ENCODE measurements around the gene PGAP6. TPM values are rescaled to one million over a fixed set of nuclear protein-coding genes. Genes with fewer than 3 reads are reported as not detected.

Gene PGAP6
- total RNA-seq, 2 donors from 2014 or later = 104 to 115 TPM

DNA sequence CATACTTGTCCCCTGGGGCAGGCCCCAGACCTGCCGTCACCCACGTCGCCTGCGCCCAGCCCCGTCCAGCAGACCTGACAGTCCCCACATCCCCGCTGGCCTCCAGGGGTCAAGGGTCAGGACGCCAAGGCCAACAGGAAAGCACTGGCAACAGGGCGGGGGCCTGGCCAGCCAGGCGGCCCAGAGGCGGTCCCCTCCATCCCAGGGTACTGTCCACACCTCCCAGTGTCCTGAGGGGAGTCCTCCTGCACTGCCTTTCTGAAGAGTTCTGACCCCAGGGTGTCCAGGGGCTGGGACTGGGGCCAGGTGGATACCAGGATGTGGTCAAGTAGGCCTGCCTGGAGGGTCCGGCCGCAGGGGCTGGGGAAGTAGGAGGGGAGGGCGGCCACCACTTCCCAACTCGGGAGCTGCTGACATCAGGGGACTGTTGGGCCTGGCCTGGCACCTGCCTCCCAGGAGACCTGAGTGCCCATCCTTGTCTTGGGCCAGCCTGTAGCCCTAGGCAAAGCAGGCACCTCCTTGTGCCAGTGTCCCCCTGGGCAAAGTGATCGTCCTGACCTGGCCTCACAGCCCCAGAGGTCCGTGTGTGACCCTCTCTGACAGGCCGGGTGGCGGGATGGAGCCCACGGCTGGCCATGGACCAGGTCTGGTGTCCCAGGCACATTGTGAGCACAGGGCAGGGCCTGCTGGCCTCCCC lies 22.6 kb downstream of the PGAP6 start:
- H3K9ac ChIP-seq (ENCODE audit: extremely low read depth, low read length, poor library complexity, severe bottlenecking) = no peak overlapping the region
- H3K27ac ChIP-seq (ENCODE audit: low read depth, low read length) = no peak overlapping the region
- 90 to 95% methylated on average over 6 to 19 of the region's 19 CpGs for WGBS, 2 experiments (ENCODE audit: insufficient coverage in 1 of 2, insufficient read length in 1 of 2)
- Mint-ChIP-seq H3K36me3 (ENCODE audit: low read depth) (no peaks in the 10 kb centered on the region), H3K27ac (no peak overlapping the region), H3K4me1 (no peaks in the 10 kb centered on the region), H3K27me3 (ENCODE audit: insufficient read depth) (no peaks in the 10 kb centered on the region), H3K4me3 (no peak overlapping the region), H3K9me3 (no peaks in the 10 kb centered on the region)
- no peaks in the 10 kb centered on the region for H3K36me3 ChIP-seq (ENCODE audit: control insufficient read depth, insufficient read depth, low read length)
- no peaks in the 10 kb centered on the region for H3K9me3 ChIP-seq (ENCODE audit: control insufficient read depth, low read length)
- TF ChIP-seq, protein P1, sequence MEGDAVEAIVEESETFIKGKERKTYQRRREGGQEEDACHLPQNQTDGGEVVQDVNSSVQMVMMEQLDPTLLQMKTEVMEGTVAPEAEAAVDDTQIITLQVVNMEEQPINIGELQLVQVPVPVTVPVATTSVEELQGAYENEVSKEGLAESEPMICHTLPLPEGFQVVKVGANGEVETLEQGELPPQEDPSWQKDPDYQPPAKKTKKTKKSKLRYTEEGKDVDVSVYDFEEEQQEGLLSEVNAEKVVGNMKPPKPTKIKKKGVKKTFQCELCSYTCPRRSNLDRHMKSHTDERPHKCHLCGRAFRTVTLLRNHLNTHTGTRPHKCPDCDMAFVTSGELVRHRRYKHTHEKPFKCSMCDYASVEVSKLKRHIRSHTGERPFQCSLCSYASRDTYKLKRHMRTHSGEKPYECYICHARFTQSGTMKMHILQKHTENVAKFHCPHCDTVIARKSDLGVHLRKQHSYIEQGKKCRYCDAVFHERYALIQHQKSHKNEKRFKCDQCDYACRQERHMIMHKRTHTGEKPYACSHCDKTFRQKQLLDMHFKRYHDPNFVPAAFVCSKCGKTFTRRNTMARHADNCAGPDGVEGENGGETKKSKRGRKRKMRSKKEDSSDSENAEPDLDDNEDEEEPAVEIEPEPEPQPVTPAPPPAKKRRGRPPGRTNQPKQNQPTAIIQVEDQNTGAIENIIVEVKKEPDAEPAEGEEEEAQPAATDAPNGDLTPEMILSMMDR (conservative IDR thresholded peaks at IDR 0.05) = no peak
- no peaks in the 10 kb centered on the region for H3K4me1 ChIP-seq (ENCODE audit: control insufficient read depth, insufficient read depth, low read length)
- H3K27me3 ChIP-seq (ENCODE audit: control insufficient read depth, insufficient read depth, low read length, poor library complexity, severe bottlenecking) = no peaks in the 10 kb centered on the region
- H3K4me3 ChIP-seq (ENCODE audit: low read length) = no peak overlapping the region
- no peak for DNase-seq

DNA sequence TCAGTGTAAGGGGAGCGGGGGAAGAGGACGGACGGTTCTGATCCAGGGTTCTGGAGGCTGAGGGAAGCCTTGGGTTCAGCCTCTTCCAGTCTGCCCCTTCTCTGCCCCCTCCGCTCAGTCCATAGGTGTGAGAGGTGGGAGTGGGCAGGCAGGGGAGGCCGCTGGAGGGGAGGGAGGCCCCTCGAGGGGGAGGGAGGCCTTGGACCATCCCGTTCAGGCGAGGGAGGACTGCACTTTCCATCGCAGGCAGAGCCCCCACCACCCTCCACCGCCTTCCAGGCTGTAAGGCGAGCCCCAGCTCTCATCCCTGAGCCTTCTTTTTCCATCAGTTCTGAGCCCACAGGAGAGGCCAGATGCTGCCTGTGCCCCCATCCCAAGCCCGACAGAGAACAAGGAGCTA lies 25.0 kb downstream of the PGAP6 start:
- no peak for DNase-seq
- WGBS, 2 experiments (ENCODE audit: insufficient coverage in 1 of 2, insufficient read length in 1 of 2) = 81 to 87% methylated on average over 5 to 12 of the region's 12 CpGs
- Mint-ChIP-seq H3K4me1 (no peaks in the 10 kb centered on the region), H3K27me3 (ENCODE audit: insufficient read depth) (no peaks in the 10 kb centered on the region), H3K4me3 (no peak overlapping the region), H3K9me3 (no peaks in the 10 kb centered on the region), H3K27ac (no peak overlapping the region), H3K36me3 (ENCODE audit: low read depth) (no peaks in the 10 kb centered on the region)
- Histone ChIP-seq H3K36me3 (ENCODE audit: control insufficient read depth, insufficient read depth, low read length) (no peaks in the 10 kb centered on the region), H3K9ac (ENCODE audit: extremely low read depth, low read length, poor library complexity, severe bottlenecking) (no peak overlapping the region), H3K27me3 (ENCODE audit: control insufficient read depth, insufficient read depth, low read length, poor library complexity, severe bottlenecking) (no peaks in the 10 kb centered on the region), H3K9me3 (ENCODE audit: control insufficient read depth, low read length) (no peaks in the 10 kb centered on the region), H3K4me1 (ENCODE audit: control insufficient read depth, insufficient read depth, low read length) (no peaks in the 10 kb centered on the region), H3K4me3 (ENCODE audit: low read length) (no peak overlapping the region), H3K27ac (ENCODE audit: low read depth, low read length) (no peak overlapping the region)
- TF ChIP-seq, protein P1 (conservative IDR thresholded peaks at IDR 0.05) = no peak

DNA sequence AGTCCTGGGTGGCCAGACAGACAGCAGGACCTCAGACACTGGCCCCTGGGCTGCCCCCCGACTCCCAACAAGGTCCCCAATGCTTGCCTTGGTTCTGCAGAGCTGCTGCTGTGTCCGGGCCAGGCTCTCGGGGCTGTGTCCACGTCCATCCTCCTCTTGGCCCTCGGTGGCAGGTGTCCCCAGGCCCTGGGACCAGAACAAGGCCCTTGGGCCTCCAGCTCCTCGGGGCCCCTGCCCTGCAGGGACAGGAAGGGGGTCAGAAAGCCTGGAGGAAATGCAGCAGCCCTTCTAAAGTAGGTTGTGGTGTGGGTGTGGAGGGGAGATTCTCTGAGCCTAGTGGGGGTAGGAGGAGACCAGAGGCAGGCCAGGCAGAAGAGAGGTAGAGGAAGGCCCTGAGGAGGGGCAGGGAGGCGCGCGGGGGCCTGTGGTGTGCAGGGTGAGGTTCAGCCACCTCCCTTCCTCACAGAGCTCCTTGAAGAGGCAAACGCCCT lies 26.8 kb downstream of the PGAP6 start:
- Mint-ChIP-seq H3K36me3 (ENCODE audit: low read depth) (peaks cover 9% of the 10 kb centered on the region), H3K27me3 (ENCODE audit: insufficient read depth) (no peaks in the 10 kb centered on the region), H3K4me3 (no peak overlapping the region), H3K9me3 (no peaks in the 10 kb centered on the region), H3K27ac (no peak overlapping the region), H3K4me1 (no peaks in the 10 kb centered on the region)
- no peaks in the 10 kb centered on the region for H3K9me3 ChIP-seq (ENCODE audit: control insufficient read depth, low read length)
- WGBS, 2 experiments (ENCODE audit: insufficient coverage in 1 of 2, insufficient read length in 1 of 2) = 90 to 98% methylated on average over 4 to 10 of the region's 10 CpGs
- no peak overlapping the region for H3K9ac ChIP-seq (ENCODE audit: extremely low read depth, low read length, poor library complexity, severe bottlenecking)
- H3K4me3 ChIP-seq (ENCODE audit: low read length) = no peak overlapping the region
- peaks cover 8% of the 10 kb centered on the region for H3K36me3 ChIP-seq (ENCODE audit: control insufficient read depth, insufficient read depth, low read length)
- no peak overlapping the region for H3K27ac ChIP-seq (ENCODE audit: low read depth, low read length)
- TF ChIP-seq, protein P1 (conservative IDR thresholded peaks at IDR 0.05) = no peak
- H3K27me3 ChIP-seq (ENCODE audit: control insufficient read depth, insufficient read depth, low read length, poor library complexity, severe bottlenecking) = no peaks in the 10 kb centered on the region
- DNase-seq = no peak
- H3K4me1 ChIP-seq (ENCODE audit: control insufficient read depth, insufficient read depth, low read length) = no peaks in the 10 kb centered on the region

Data from endodermal cell (in vitro differentiated cells).